Measurements from ENCODE around the gene SPOCK1.

Gene SPOCK1

GRCh38 chr5:137439645-137440044, 59.5 kb downstream of the SPOCK1 start:
- DNase-seq = no peak

- no peak for DNase-seq
These were observed 60.2 kb downstream of the SPOCK1 start for GRCh38 chr5:137438932-137439331.

GRCh38 chr5:137437774-137438173, 61.4 kb downstream of the SPOCK1 start:
- DNase-seq = no peak

DNA sequence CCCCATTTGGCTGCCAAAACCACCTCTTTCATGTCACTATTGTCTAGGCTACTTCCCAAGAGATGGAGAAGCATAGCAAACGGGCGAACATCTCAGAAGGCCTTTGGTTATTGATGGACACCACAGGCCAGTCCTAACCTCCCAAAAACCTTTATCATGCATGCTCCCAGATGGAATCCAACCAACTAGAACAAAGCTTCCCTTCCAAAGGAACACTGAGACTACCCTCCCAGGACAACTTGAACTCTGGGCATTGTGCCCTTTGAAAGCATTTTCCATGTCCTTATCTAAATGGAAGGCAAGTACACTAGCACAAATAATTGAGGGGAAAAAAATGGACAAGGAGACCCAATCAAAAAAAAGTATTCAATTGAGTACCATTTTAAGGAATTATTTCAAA, 65.6 kb downstream of the SPOCK1 start:
- DNase-seq = no peak

- DNase-seq = no peak
These were observed 66.8 kb downstream of the SPOCK1 start for GRCh38 chr5:137432376-137432775.

DNA sequence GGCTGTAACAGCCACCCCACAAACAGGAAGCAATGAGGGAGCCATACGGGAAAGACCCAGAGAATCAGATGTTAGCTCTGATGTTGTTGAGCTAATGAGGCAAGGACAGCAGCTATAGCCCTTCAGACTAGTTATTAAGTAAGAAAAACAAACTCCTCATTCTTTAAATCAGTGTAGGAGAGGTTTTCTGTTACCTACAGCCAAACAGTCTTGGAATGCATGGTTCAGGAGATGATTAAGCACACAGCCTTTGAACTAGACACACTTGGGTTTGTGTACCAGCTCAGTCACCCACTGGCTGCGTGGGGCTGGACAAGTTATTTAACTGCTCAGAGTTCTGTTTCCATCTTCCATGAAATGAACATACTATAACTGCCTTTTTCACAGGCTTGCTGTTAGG, 68.1 kb downstream of the SPOCK1 start:
- no peak for DNase-seq

DNA sequence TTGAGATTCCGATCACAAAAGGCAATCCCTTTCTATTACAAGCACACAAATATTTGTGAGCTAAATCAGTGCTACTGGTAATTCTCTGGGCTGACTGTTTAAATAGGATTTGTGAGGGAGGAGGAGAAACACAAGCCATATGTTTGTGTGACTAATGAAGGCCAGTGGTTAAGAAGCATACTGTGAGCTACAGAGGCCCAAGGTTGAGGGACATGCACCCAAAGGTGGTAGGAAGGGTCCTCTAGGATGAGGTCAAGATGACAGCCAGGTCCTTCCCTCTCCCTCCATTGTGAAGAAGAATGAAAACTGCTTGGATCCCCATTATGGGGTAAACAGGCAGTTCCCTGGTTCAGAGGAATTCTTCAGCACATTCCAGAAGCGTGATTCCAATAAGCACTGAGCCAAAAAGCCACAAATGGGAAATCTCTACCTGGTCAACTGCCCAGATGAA, 83.9 kb downstream of the SPOCK1 start:
- no peak for DNase-seq

GRCh38 chr5:137414112-137414755, 84.9 kb downstream of the SPOCK1 start:
- no peak for DNase-seq

DNA sequence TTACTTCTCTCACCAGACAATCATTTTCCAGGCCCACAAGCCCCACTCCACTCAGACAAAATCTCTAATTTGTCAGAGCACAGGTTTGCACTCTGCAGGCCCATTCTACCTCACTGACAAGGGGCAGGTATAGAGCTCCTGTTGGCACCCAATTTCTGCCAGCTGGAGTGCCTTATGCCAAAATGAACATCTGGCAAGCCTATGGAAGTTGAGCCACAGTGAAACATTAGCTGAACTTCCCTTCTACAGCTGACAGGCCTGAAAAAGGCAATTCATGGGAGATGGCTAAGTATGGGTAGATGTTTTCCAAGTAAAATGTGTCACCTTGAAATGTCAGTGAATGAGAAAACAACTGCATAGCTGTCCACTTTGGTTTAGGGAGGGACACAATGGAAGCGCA, 87.0 kb downstream of the SPOCK1 start:
- DNase-seq = no peak

- no peak for DNase-seq
These were observed 88.7 kb downstream of the SPOCK1 start for GRCh38 chr5:137410234-137411010.

DNA sequence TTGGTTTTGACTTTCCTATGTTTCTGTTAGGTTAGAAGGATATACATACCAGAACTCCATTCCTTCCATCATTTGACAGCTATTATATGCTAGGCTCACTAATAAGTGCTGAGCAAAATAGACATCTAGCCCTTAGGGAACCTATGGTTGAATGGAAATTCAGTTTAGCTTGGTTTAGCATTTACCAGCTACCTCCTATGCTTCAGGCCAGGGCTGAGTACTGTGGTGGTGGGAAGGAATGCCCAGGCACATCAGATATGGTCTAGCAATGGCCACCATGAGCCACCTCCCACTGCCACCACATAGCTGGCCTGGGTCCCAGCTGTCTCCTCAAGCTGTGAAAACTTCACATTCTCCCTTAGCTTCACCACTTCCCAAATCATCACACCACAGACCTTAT, 89.4 kb downstream of the SPOCK1 start:
- DNase-seq = no peak

GRCh38 chr5:137407090-137407489, 92.0 kb downstream of the SPOCK1 start:
- no peak for DNase-seq

GRCh38 chr5:137405393-137405792, 93.7 kb downstream of the SPOCK1 start:
- no peak for DNase-seq

DNA sequence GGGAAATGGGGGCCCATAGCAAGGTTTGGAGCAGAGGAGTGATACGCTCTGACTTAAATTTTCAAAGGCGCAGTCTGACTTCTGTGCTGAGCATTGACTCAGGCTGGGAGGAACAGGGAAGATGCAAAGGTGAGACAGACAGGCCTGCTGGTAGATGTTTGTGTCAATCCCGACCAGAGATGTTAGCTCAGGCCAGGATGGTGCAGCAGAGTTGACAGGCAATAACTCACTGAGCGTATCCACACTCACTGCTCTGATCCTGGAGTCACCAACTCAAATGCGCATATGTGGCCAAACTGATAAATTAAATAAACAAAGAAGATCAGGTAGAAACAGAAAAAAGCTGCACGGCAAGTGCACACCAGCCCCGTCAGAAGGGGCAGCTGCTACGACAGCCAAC, 95.3 kb downstream of the SPOCK1 start:
- no peak for DNase-seq

- DNase-seq = no peak
These were observed 96.5 kb downstream of the SPOCK1 start for GRCh38 chr5:137402436-137403187.

DNA sequence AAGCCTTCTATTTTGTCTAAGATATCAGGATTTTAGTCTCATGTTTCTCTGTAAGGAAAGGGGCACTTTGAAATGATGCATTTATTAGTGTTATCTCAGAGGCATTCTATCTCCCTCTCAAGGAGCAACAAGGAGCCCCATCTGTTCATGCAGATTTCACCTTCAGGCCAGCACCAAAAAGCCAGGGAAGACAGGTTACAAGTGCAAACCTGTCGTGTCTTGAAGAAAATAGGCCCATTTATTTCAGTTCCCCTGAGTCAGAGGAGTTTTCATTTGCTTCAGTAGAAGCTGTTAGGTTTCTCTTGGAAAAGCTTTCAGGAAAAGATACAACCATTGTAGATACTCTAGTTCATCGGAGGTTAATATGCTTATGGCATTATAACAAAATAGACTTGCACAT, 97.2 kb downstream of the SPOCK1 start:
- no peak for DNase-seq

- no peak for DNase-seq
These were observed 98.6 kb downstream of the SPOCK1 start for GRCh38 chr5:137400571-137400970.

- no peak for DNase-seq
These were observed 99.2 kb downstream of the SPOCK1 start for GRCh38 chr5:137399911-137400310.

GRCh38 chr5:137398751-137399150, 100.4 kb downstream of the SPOCK1 start:
- no peak for DNase-seq

DNA sequence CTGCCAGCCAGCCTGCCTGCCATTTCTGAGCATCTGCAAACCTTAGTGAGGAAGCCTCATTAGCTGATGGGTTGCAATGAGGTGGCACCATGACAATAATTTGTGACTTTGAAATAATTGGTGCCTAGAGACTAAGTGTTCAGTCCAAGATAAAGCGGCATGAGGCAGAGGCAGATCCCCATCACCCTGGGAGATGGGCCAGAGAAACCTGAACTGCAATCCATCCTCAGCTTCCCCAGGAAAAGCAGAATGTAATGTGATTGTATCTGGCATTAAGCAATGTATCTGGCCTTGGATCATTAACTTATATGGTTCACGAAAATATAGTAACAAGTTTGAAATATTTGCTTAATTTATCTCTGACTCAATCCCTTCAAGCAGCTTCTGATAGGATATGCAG, 101.0 kb downstream of the SPOCK1 start:
- no peak for DNase-seq

GRCh38 chr5:137395011-137395755, 103.9 kb downstream of the SPOCK1 start:
- no peak for DNase-seq

DNA sequence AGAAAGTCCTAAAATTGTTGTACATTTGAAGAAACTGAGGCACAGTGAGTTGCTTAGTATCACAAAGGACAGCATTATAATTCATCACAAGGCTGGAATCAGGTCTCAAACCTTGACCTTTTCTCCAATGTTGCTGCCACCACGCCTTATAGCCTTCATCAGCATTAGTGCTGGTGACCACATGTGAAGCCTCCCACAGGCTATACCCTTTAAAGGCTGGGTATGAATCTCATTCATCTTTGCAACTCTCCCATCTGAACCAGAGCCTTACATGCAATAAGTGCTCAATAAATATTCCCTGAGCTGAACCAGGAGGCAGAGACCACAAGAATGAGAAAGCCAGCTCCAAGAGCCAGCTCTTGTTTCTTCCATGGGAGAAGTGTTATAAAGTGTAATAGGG, 104.7 kb downstream of the SPOCK1 start:
- DNase-seq = no peak
